ENCODE measurements around the gene PABPN1L. TPM values are rescaled to one million over a fixed set of nuclear protein-coding genes. Genes with fewer than 3 reads are reported as not detected.

The PABPN1L gene
- total and polyA plus RNA-seq, 2 of the 4 experiments (the other 2 are of a cell fraction): not detected

DNA sequence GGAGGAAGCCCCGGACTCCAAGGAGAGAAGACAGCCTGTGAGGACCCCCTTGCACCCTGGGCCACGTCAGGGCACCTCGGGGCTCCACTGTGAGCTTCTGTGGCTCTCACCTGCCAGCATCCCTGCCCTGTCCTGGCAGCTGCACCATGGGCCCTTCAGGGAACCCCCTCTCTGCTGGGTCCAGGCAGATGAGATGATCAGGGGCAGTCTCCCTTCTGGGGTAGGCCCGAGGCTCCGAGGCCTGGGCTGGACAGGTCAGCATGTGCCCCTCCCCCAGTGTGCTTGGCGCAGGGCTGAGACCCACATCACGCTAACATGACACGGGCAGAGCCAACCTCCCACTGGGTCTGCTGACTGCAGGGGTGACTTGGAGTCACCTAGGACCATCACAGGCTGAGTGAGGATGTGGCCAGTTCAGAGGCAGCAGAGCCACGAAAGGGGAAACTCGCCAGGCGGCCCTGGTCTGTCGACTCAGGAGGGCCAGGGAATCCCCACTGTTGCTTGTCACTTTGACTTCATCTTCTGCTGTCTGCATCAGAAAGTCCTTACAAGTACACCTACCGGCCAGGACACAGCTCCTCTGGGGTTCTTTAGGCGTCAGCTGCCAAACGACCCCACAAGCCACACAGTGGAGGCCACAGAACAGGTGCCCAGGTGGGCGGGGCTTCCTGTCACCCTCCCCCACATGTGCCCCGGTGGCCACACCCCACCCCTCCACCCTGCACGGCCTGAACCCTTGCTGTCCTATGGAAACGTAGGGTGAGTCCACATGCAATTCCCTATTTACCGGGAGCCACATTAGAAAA is 12.0 kb downstream of the PABPN1L start:
- Histone ChIP-seq H3K4me1 (ENCODE audit: control insufficient read depth, insufficient read depth, low read length) (peaks cover 9% of the 10 kb centered on the region), H3K4me3 (ENCODE audit: insufficient read depth, low read depth, low read length) (no peak overlapping the region), H2AFZ (replicated peaks; ENCODE audit: low read length, poor library complexity) (no peak overlapping the region), H3K4ac (ENCODE audit: low read depth, low read length) (no peak overlapping the region), H3K4me2 (ENCODE audit: low read depth, low read length) (no peak overlapping the region), H3K23ac (ENCODE audit: low read depth, low read length) (no peak overlapping the region), H3K36me3 (ENCODE audit: control insufficient read depth, insufficient read depth, low read length) (peaks cover 16% of the 10 kb centered on the region), H2AK5ac (ENCODE audit: low read depth, low read length) (no peak overlapping the region), H2BK15ac (ENCODE audit: low read depth, low read length) (no peak overlapping the region), H2BK20ac (ENCODE audit: low read depth, low read length) (no peak overlapping the region), H3K9me1 (ENCODE audit: insufficient read depth, low read length) (0 out of 2 replicates have a peak, but pooled peaks cover 4% of the 10 kb centered on the region), H3K9ac (ENCODE audit: low read depth, low read length) (no peak overlapping the region), H3K79me1 (ENCODE audit: low read depth in 1 of 2, low read length in 2 of 2) (peaks cover 9 to 42% of the 10 kb centered on the region in 2 experiments), H3K56ac (ENCODE audit: extremely low read depth, insufficient read depth, low read length) (no peak overlapping the region), H3K9me3 (ENCODE audit: control insufficient read depth, insufficient read depth, low read length) (no peaks in the 10 kb centered on the region), H2BK5ac (ENCODE audit: low read depth, low read length, poor library complexity, severe bottlenecking) (no peak overlapping the region), H3K27me3 (ENCODE audit: control insufficient read depth, insufficient read depth, low read length) (no peaks in the 10 kb centered on the region), H4K5ac (ENCODE audit: low read depth, low read length) (no peak overlapping the region), H2BK120ac (ENCODE audit: low read depth, low read length) (no peak overlapping the region), H4K8ac (ENCODE audit: low read depth in 2 of 2, low read length in 2 of 2) (no peak overlapping the region), H4K91ac (ENCODE audit: insufficient read depth, low read depth, low read length) (no peak overlapping the region), H2AK9ac (replicated peaks; ENCODE audit: low read depth, low read length, poor library complexity) (peak overlapping the region; percentile 23), H3K18ac (ENCODE audit: low read depth, low read length) (no peak overlapping the region), H3K14ac (replicated peaks; ENCODE audit: low read depth, low read length) (no peak overlapping the region), H4K20me1 (ENCODE audit: insufficient read depth, low read length) (peaks cover 28% of the 10 kb centered on the region), H3K27ac (ENCODE audit: insufficient read depth, low read length) (no peak overlapping the region)
- ATAC-seq (ENCODE audit: low read depth) (no peak), DNase-seq (no peak)
- in situ Hi-C loops (cut with MboI; ENCODE audit: low sequenced_read_pairs): no loop called here
- WGBS, 2 experiments (ENCODE audit: extremely low coverage in 2 of 2, insufficient read length in 1 of 2): 83% methylated on average over 9 of the region's 20 CpGs; no CpG with 5 or more reads in 1 of the 2 experiments
- POLR2A ChIA-PET (ENCODE audit: unreplicated experiment): no interaction called here
- BruUV-seq (replicated peaks): no TSS peak
- TF ChIP-seq POLR2A (IDR thresholded peaks at IDR 0.05; ENCODE audit: low read depth, low read length): no peak
- TF ChIP-seq CEBPB (IDR thresholded peaks at IDR 0.05; ENCODE audit: low read depth, low read length): no peak
- no peak for TF ChIP-seq BHLHE40 (IDR thresholded peaks at IDR 0.05; ENCODE audit: low read depth, low read length)
- no peak for TF ChIP-seq RAD21 (IDR thresholded peaks at IDR 0.05; ENCODE audit: low read length)
- no peak for TF ChIP-seq CHD1 (IDR thresholded peaks at IDR 0.05; ENCODE audit: low read depth, low read length)
- no peak for TF ChIP-seq SMC3 (IDR thresholded peaks at IDR 0.05; ENCODE audit: low read depth, low read length)
- TF ChIP-seq MAZ (IDR thresholded peaks at IDR 0.05; ENCODE audit: borderline replicate concordance, low read depth, low read length): no peak
- TF ChIP-seq RFX5 (IDR thresholded peaks at IDR 0.05; ENCODE audit: low read depth, low read length): no peak
- TF ChIP-seq RCOR1 (IDR thresholded peaks at IDR 0.05; ENCODE audit: insufficient replicate concordance, low read length): no peak
- TF ChIP-seq MXI1 (IDR thresholded peaks at IDR 0.05; ENCODE audit: borderline replicate concordance, low read depth, low read length): no peak
- no peak for TF ChIP-seq MAFK (IDR thresholded peaks at IDR 0.05; ENCODE audit: low read depth, low read length)
- no peak for TF ChIP-seq FOS (IDR thresholded peaks at IDR 0.05; ENCODE audit: low read depth, low read length)
- TF ChIP-seq ELK1 (IDR thresholded peaks at IDR 0.05; ENCODE audit: borderline replicate concordance, low read depth, low read length): no peak
- no peak for TF ChIP-seq USF2 (IDR thresholded peaks at IDR 0.05; ENCODE audit: low read depth, low read length)
- intact Hi-C loops (cut with micrococcal nuclease): loop anchor here (5.0 kb wide), 1 partner anchor 73 kb away; no protein-coding TSS in a partner anchor
- CTCF ChIA-PET: no interaction called here
- dilution Hi-C loops (cut with HindIII; ENCODE audit: low sequenced_read_pairs, unreplicated experiment): no loop called here

Measured in IMR-90 (cell line).